IMR-90 (cell line): Measurements from ENCODE around the gene OSBPL3. TPM values are rescaled to one million over a fixed set of nuclear protein-coding genes. Genes with fewer than 3 reads are reported as not detected.

Experiments
- ATAC-seq: fragments of 200-7000 bp; cut with Tn5 transposase; 2 replicates; pipeline ENCODE4 v1.9.1; 2020; ENCODE audit warnings: low read depth, mild to moderate bottlenecking, moderate library complexity
- BruUV-seq: library from RNA; stranded (reverse); fragments of 400-500 nt; replicated peaks from 2 replicates; lab custom pipeline; 2021; lab: Mats Ljungman, UMichigan
- CTCF ChIA-PET: fragments of 300-600 bp; formaldehyde crosslinking; extraction: SDS; loops from one replicate; lab custom pipeline; 2021; ENCODE audit warnings: antibody characterized with exemption; lab: Yijun Ruan, JAX
- POLR2A ChIA-PET: fragments of 300-600 bp; sonication (Branson Sonifier 250); formaldehyde crosslinking; loops from one replicate; lab custom pipeline; 2022; ENCODE audit warnings: antibody characterized with exemption; ENCODE audit not compliant: unreplicated experiment; lab: Charles Lee
- DNase-seq: peaks from one replicate; pipeline ENCODE4 v3.0.0; 2013
- H2AFZ ChIP-seq: replicated peaks from 2 replicates; pipeline ENCODE3; 2013; ENCODE audit warnings: low read length, mild to moderate bottlenecking; ENCODE audit not compliant: poor library complexity
- H2AK5ac ChIP-seq: 2 replicates; pipeline ENCODE4 v1.6.1; 2013; ENCODE audit warnings: low read depth, low read length, inconsistent platforms
- H2AK9ac ChIP-seq: replicated peaks from 2 replicates; pipeline ENCODE3; 2013; ENCODE audit warnings: mild to moderate bottlenecking, low read depth, low read length, moderate library complexity; ENCODE audit not compliant: poor library complexity
- H2BK120ac ChIP-seq: 2 replicates; pipeline ENCODE4 v1.6.1; 2013; ENCODE audit warnings: low read depth, low read length, inconsistent platforms
- H2BK15ac ChIP-seq: 3 replicates; pipeline ENCODE4 v1.6.1; 2013; ENCODE audit warnings: low read depth, low read length, inconsistent platforms
- H2BK20ac ChIP-seq: 2 replicates; pipeline ENCODE4 v1.6.1; 2013; ENCODE audit warnings: low read depth, mild to moderate bottlenecking, inconsistent platforms, low read length, moderate library complexity
- H2BK5ac ChIP-seq: 2 replicates; pipeline ENCODE4 v1.6.1; 2013; ENCODE audit warnings: mild to moderate bottlenecking, low read depth, low read length, inconsistent platforms; ENCODE audit not compliant: poor library complexity, severe bottlenecking
- H3K14ac ChIP-seq: replicated peaks from 2 replicates; pipeline ENCODE4 v1.6.1; 2013; ENCODE audit warnings: low read depth, low read length, inconsistent platforms
- H3K18ac ChIP-seq: 2 replicates; pipeline ENCODE4 v1.6.1; 2013; ENCODE audit warnings: low read depth, low read length, control low read depth
- H3K23ac ChIP-seq: 2 replicates; pipeline ENCODE4 v1.6.1; 2013; ENCODE audit warnings: low read depth, low read length, inconsistent platforms
- H3K27ac ChIP-seq: 2 replicates; pipeline ENCODE4 v1.5.1; 2013; ENCODE audit warnings: mild to moderate bottlenecking, control low read depth, low read length; ENCODE audit not compliant: insufficient read depth
- H3K27me3 ChIP-seq: 2 replicates; pipeline ENCODE4 v1.6.1; 2013; ENCODE audit warnings: low read length; ENCODE audit not compliant: control insufficient read depth, insufficient read depth
- H3K36me3 ChIP-seq: 2 replicates; pipeline ENCODE4 v1.6.1; 2013; ENCODE audit warnings: low read length, mixed read lengths; ENCODE audit not compliant: control insufficient read depth, insufficient read depth
- H3K4ac ChIP-seq: 2 replicates; pipeline ENCODE4 v1.6.1; 2013; ENCODE audit warnings: low read depth, low read length, inconsistent platforms
- H3K4me1 ChIP-seq: 2 replicates; pipeline ENCODE4 v1.6.1; 2013; ENCODE audit warnings: low read length, mixed read lengths; ENCODE audit not compliant: control insufficient read depth, insufficient read depth
- H3K4me2 ChIP-seq: 2 replicates; pipeline ENCODE4 v1.6.1; 2013; ENCODE audit warnings: low read depth, mild to moderate bottlenecking, control low read depth, low read length, moderate library complexity
- H3K4me3 ChIP-seq: 2 replicates; pipeline ENCODE4 v1.5.1; 2013; ENCODE audit warnings: low read depth, mild to moderate bottlenecking, control low read depth, low read length, moderate library complexity; ENCODE audit not compliant: insufficient read depth
- H3K56ac ChIP-seq: 2 replicates; pipeline ENCODE4 v1.6.1; 2013; ENCODE audit warnings: low read length, inconsistent platforms; ENCODE audit not compliant: insufficient read depth; ENCODE audit errors: extremely low read depth
- H3K79me1 ChIP-seq, 2 experiments: 2 replicates each; pipeline ENCODE4 v1.6.1; 2013; ENCODE audit warnings: low read length in 2 of 2, inconsistent platforms in 1 of 2, low read depth in 1 of 2
- H3K9ac ChIP-seq: 2 replicates; pipeline ENCODE4 v1.6.1; 2013; ENCODE audit warnings: low read depth, low read length, control low read depth
- H3K9me1 ChIP-seq: 2 replicates; pipeline ENCODE4 v1.6.1; 2013; ENCODE audit warnings: low read length, inconsistent platforms; ENCODE audit not compliant: insufficient read depth
- H3K9me3 ChIP-seq: 2 replicates; pipeline ENCODE4 v1.6.1; 2013; ENCODE audit warnings: low read length; ENCODE audit not compliant: control insufficient read depth, insufficient read depth
- H4K20me1 ChIP-seq: 2 replicates; pipeline ENCODE4 v1.6.1; 2013; ENCODE audit warnings: low read length, inconsistent platforms; ENCODE audit not compliant: insufficient read depth
- H4K5ac ChIP-seq: 2 replicates; pipeline ENCODE4 v1.6.1; 2013; ENCODE audit warnings: mild to moderate bottlenecking, low read depth, low read length, control low read depth
- H4K8ac ChIP-seq, 2 experiments: 2 replicates each; pipeline ENCODE4 v1.6.1; 2013; ENCODE audit warnings: low read depth in 2 of 2, low read length in 2 of 2, control low read depth in 1 of 2, inconsistent platforms in 1 of 2
- H4K91ac ChIP-seq: 2 replicates; pipeline ENCODE4 v1.6.1; 2013; ENCODE audit warnings: low read depth, low read length, inconsistent platforms; ENCODE audit not compliant: insufficient read depth
- CEBPB ChIP-seq: IDR thresholded peaks from 2 replicates; pipeline ENCODE4 v1.6.1; 2012; ENCODE audit warnings: low read depth, low read length, improper control_type of control experiment
- CHD1 ChIP-seq: IDR thresholded peaks from 2 replicates; pipeline ENCODE4 v1.6.1; 2012; ENCODE audit warnings: low read depth, low read length, improper control_type of control experiment
- MAZ ChIP-seq: IDR thresholded peaks from 2 replicates; pipeline ENCODE4 v1.6.1; 2012; ENCODE audit warnings: low read depth, mild to moderate bottlenecking, low read length, improper control_type of control experiment, moderate library complexity, borderline replicate concordance
- MXI1 ChIP-seq: IDR thresholded peaks from 2 replicates; pipeline ENCODE4 v1.6.1; 2012; ENCODE audit warnings: low read depth, mild to moderate bottlenecking, low read length, moderate library complexity, borderline replicate concordance
- NFE2L2 ChIP-seq: fragments of 150-350 bp; IDR thresholded peaks from 2 replicates; pipeline ENCODE4 v1.6.1; 2016; ENCODE audit warnings: low read depth, mild to moderate bottlenecking, low read length
- POLR2A ChIP-seq: IDR thresholded peaks from 2 replicates; pipeline ENCODE4 v1.6.1; 2012; ENCODE audit warnings: mild to moderate bottlenecking, low read depth, low read length
- RAD21 ChIP-seq: IDR thresholded peaks from 2 replicates; pipeline ENCODE4 v1.6.1; 2012; ENCODE audit warnings: low read length, improper control_type of control experiment
- RCOR1 ChIP-seq: IDR thresholded peaks from 2 replicates; pipeline ENCODE4 v1.6.1; 2012; ENCODE audit warnings: mild to moderate bottlenecking, low read length, improper control_type of control experiment; ENCODE audit not compliant: insufficient replicate concordance
- SMC3 ChIP-seq: fragments of 150-350 bp; IDR thresholded peaks from 2 replicates; pipeline ENCODE4 v1.6.1; 2016; ENCODE audit warnings: low read depth, mild to moderate bottlenecking, antibody characterized with exemption, low read length, moderate library complexity
- WGBS, 2 experiments: methylation state at CpG; one replicate each; pipeline versions ENCODE4 v1.1.5 to v1.1.7; 2013; ENCODE audit warnings: missing lambda C conversion rate in 2 of 2; ENCODE audit not compliant: insufficient read length in 1 of 2; ENCODE audit errors: extremely low coverage in 2 of 2; 5-methylcytosine and 5-hydroxymethylcytosine counted together
- dilution Hi-C: fragments of 300-500 bp; cut with HindIII; formaldehyde crosslinking; loops from one replicate; pipeline ENCODE4 v1.14.3; 2018; ENCODE audit warnings: low sequenced_read_pairs; ENCODE audit not compliant: unreplicated experiment
- in situ Hi-C: fragments of 300-500 bp; cut with MboI; formaldehyde crosslinking; loops from 3 replicates; pipeline ENCODE4 v1.14.3; 2019; ENCODE audit warnings: low sequenced_read_pairs, inconsistent platforms, mixed read lengths
- intact Hi-C: fragments of 100-400 bp; cut with micrococcal nuclease; formaldehyde crosslinking; loops from 2 replicates; pipeline ENCODE4 v1.10.0; 2022
- polyA plus RNA-seq, 3 experiments: library from polyadenylated mRNA; depleted of rRNA; stranded (reverse); fragments of >200 nt; gene quantifications; 2 replicates each; pipeline ENCODE4 v1.2.3, GENCODE V29; 2012; ENCODE audit warnings: low replicate concordance in 1 of 3
- total RNA-seq: library from RNA; depleted of rRNA; stranded (reverse); fragments of >200 nt; gene quantifications from 2 replicates; pipeline ENCODE4 v1.2.3, GENCODE V29; 2012
- TF ChIP-seq, protein P1 (sequence below): fragments of 150-350 bp; IDR thresholded peaks from 2 replicates; pipeline ENCODE4 v1.6.1; 2016; ENCODE audit warnings: low read depth, mild to moderate bottlenecking, low read length, moderate library complexity, borderline replicate concordance
- TF ChIP-seq, protein P2 (sequence below): fragments of 150-350 bp; IDR thresholded peaks from 2 replicates; pipeline ENCODE4 v1.6.1; 2017; ENCODE audit warnings: mild to moderate bottlenecking, antibody characterized with exemption, low read length, low read depth

The OSBPL3 gene
- total and polyA plus RNA-seq, 2 of the 4 experiments (the other 2 are of a cell fraction), result 18.0 to 29.9 TPM

- Histone ChIP-seq H3K23ac (no peak overlapping the region), H3K4me1 (peaks cover 9% of the 10 kb centered on the region), H4K5ac (no peak overlapping the region), H3K27ac (no peak overlapping the region), H3K9me3 (no peaks in the 10 kb centered on the region), H3K18ac (no peak overlapping the region), H2BK15ac (no peak overlapping the region), H2AFZ (no peak overlapping the region), H3K27me3 (no peaks in the 10 kb centered on the region), H3K4me2 (no peak overlapping the region), H2AK9ac (no peak overlapping the region), H3K9ac (no peak overlapping the region), H3K56ac (no peak overlapping the region), H3K36me3 (no peaks in the 10 kb centered on the region), H3K4ac (no peak overlapping the region), H3K9me1 (no peaks in the 10 kb centered on the region; the same call in 1 of the 2 replicates), H4K91ac (no peak overlapping the region), H4K20me1 (no peaks in the 10 kb centered on the region), H3K79me1 (peaks cover 40 to 63% of the 10 kb centered on the region in 2 experiments), H2AK5ac (no peak overlapping the region), H2BK20ac (no peak overlapping the region), H3K4me3 (no peak overlapping the region), H2BK5ac (no peak overlapping the region), H2BK120ac (no peak overlapping the region), H4K8ac (no peak overlapping the region), H3K14ac (no peak overlapping the region)
- intact Hi-C loops (no loop called here), in situ Hi-C loops (no loop called here), dilution Hi-C loops (no loop called here)
- POLR2A ChIA-PET, result no interaction called here
- ATAC-seq, result no peak
- no peak for DNase-seq
- no TSS peak for BruUV-seq
- TF ChIP-seq SMC3 (no peak), RAD21 (no peak), MAZ (no peak), RCOR1 (no peak), CHD1 (no peak), NFE2L2 (no peak), POLR2A (no peak), MXI1 (no peak), CEBPB (no peak)
- TF ChIP-seq, protein P1, sequence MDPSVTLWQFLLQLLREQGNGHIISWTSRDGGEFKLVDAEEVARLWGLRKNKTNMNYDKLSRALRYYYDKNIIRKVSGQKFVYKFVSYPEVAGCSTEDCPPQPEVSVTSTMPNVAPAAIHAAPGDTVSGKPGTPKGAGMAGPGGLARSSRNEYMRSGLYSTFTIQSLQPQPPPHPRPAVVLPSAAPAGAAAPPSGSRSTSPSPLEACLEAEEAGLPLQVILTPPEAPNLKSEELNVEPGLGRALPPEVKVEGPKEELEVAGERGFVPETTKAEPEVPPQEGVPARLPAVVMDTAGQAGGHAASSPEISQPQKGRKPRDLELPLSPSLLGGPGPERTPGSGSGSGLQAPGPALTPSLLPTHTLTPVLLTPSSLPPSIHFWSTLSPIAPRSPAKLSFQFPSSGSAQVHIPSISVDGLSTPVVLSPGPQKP, result no peak
- TF ChIP-seq, protein P2, sequence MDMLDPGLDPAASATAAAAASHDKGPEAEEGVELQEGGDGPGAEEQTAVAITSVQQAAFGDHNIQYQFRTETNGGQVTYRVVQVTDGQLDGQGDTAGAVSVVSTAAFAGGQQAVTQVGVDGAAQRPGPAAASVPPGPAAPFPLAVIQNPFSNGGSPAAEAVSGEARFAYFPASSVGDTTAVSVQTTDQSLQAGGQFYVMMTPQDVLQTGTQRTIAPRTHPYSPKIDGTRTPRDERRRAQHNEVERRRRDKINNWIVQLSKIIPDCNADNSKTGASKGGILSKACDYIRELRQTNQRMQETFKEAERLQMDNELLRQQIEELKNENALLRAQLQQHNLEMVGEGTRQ, result no peak
- CTCF ChIA-PET, result interaction anchor here (1.0 kb wide), 1 partner anchor 162 kb away, joined by 3 read pairs; no protein-coding TSS in a partner anchor
- WGBS, 2 experiments, result 100% methylated on average over 4 of the region's 10 CpGs; no CpG with 5 or more reads in 1 of the 2 experiments
Measured at GRCh38 chr7:24932815-24933214, 47.2 kb downstream of the OSBPL3 start.
